GM23248 (cell line): ENCODE measurements around the gene XXYLT1.

Experiments
- EZH2 ChIP-seq: fragments of 200-600 bp; sonication (generic); IDR thresholded peaks from 2 replicates; pipeline ENCODE4 v1.6.1; 2018; ENCODE audit warnings: antibody characterized with exemption, mild to moderate bottlenecking; ENCODE audit not compliant: insufficient read depth, poor library complexity, severe bottlenecking
- EZH2phosphoT487 ChIP-seq: fragments of 200-600 bp; sonication (generic); IDR thresholded peaks from 2 replicates; pipeline ENCODE4 v1.6.1; 2018; ENCODE audit warnings: antibody characterized with exemption, moderate library complexity, mild to moderate bottlenecking, low read depth; ENCODE audit not compliant: insufficient read depth

DNA sequence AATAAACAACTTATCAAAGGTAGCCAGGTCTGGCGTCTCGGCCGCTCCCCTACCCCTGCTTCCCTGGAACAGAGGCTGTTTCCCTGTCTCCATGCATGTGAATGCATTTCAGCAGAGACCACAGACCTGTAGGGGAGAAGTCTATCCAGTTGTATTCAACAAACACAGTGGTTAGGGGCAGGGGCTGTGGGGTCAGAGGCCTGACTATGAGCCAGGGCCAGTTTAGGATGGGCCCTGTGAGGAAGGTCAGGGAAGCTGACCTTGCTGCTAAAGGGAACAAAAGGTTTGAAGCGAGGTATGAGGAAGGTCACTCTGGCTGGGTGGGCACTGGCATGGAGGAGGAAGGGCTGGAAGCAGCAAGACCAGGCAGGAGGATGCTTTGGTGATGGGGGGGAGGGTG, 184.6 kb downstream of the XXYLT1 start:
- TF ChIP-seq EZH2: no peak
- TF ChIP-seq EZH2phosphoT487: no peak
